HEK293T (cell line): Measurements from ENCODE around the gene WASHC3.

ENCODE experiments used
- CTCF ChIA-PET: fragments of 350-600 bp; formaldehyde crosslinking; extraction: SDS; loops from one replicate; lab custom pipeline; 2021; ENCODE audit warnings: antibody characterized with exemption, inconsistent platforms; lab: Yijun Ruan, JAX
- POLR2A ChIA-PET: fragments of 350-600 bp; formaldehyde crosslinking; extraction: SDS; loops from one replicate; lab custom pipeline; 2020; ENCODE audit warnings: antibody characterized with exemption, inconsistent platforms; lab: Yijun Ruan, JAX
- DNase-seq: peaks from one replicate; pipeline ENCODE4 v3.0.0; 2012; ENCODE audit warnings: mixed read lengths; ENCODE audit errors: extremely low spot score
- ARNT ChIP-seq: fragments of 450-650 bp; IDR thresholded peaks from 2 replicates; pipeline ENCODE4 v1.6.1; 2017; ENCODE audit warnings: mild to moderate bottlenecking
- BHLHE40 ChIP-seq: fragments of 450-650 bp; IDR thresholded peaks from 2 replicates; pipeline ENCODE4 v1.6.1; 2016; ENCODE audit warnings: mild to moderate bottlenecking, moderate library complexity, borderline replicate concordance
- CTBP1 ChIP-seq: fragments of 450-650 bp; IDR thresholded peaks from 2 replicates; pipeline ENCODE4 v1.6.1; 2016; ENCODE audit warnings: borderline replicate concordance
- ELF4 ChIP-seq: fragments of 450-650 bp; IDR thresholded peaks from 2 replicates; pipeline ENCODE4 v1.6.1; 2017; ENCODE audit warnings: antibody characterized with exemption
- FOXA1 ChIP-seq: fragments of 450-650 bp; IDR thresholded peaks from 2 replicates; pipeline ENCODE4 v1.6.1; 2016; ENCODE audit warnings: mild to moderate bottlenecking
- FOXK2 ChIP-seq: fragments of 450-650 bp; IDR thresholded peaks from 2 replicates; pipeline ENCODE4 v1.6.1; 2016; ENCODE audit warnings: mild to moderate bottlenecking
- FOXM1 ChIP-seq: fragments of 450-650 bp; IDR thresholded peaks from 2 replicates; pipeline ENCODE4 v1.6.1; 2017; ENCODE audit warnings: mild to moderate bottlenecking, borderline replicate concordance
- HDGF ChIP-seq: fragments of 450-650 bp; IDR thresholded peaks from 2 replicates; pipeline ENCODE4 v1.6.1; 2017; ENCODE audit warnings: antibody characterized with exemption, borderline replicate concordance
- L3MBTL2 ChIP-seq: fragments of 450-650 bp; conservative IDR thresholded peaks from 2 replicates; pipeline ENCODE4 v1.6.1; 2016; ENCODE audit warnings: mild to moderate bottlenecking
- LEF1 ChIP-seq: fragments of 450-650 bp; IDR thresholded peaks from 2 replicates; pipeline ENCODE4 v1.6.1; 2017; ENCODE audit warnings: mild to moderate bottlenecking, borderline replicate concordance
- NFRKB ChIP-seq: fragments of 450-650 bp; IDR thresholded peaks from 2 replicates; pipeline ENCODE4 v1.6.1; 2016; ENCODE audit warnings: mild to moderate bottlenecking, moderate library complexity
- PKNOX1 ChIP-seq: fragments of 450-650 bp; IDR thresholded peaks from 2 replicates; pipeline ENCODE4 v1.6.1; 2016
- SP1 ChIP-seq: fragments of 450-650 bp; IDR thresholded peaks from 2 replicates; pipeline ENCODE4 v1.6.1; 2017
- TARDBP ChIP-seq: fragments of 450-650 bp; IDR thresholded peaks from 2 replicates; pipeline ENCODE4 v1.6.1; 2016
- ZNF384 ChIP-seq: fragments of 450-650 bp; IDR thresholded peaks from 2 replicates; pipeline ENCODE4 v1.6.1; 2016

The WASHC3 gene

DNA sequence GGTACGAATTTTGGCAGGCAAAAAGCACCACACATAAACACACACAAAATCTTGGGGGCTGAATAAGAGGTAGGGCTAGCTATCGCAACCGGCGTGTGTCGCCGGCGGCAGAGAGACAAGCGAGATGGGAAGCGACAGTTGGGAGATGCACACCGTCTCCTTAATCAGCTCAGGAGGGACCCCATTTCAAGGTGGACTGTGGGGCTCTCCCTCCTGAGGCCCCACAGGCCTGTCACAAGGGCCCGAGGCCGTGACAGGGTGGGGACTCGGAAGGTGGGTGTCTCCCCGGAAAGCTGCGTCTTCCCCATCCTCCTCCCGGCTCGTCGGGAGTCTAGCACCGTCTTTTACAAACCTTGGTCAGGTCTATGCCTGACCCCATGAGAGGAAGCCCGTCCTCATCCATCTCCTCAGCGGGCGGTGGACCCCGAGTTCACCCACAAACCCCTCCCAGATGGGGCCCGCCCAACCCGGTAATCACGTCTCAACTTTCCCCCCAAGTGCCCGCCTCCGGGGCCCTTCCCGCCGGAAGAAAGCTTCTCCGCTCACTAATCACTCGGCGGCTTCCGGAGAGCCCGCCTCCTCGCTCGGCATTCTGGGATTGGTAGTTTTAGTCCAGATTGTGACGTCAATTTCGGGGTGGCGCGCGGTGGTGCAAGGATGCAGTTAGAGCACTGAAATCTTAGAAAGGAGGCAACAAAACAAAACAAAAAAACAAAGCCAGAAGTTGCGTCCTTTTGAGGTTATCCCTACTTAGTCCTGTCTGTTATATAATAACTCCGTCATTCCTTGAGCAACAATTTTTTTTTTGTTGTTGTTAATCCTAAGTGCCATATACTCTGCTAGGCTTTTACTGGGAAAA lies at the start of gene WASHC3:
WASHC3 (minus strand) TSS at position 432 of the 859 bp plus-strand sequence; CDS start at position 403, 29 bp downstream.
- POLR2A ChIA-PET: interaction anchor here (0.6 to 1.5 kb wide), 9 partner anchors 8 to 130 kb away, joined by 3 to 5 read pairs (median 3); partner anchors contain the start of genes NUP37 and PARPBP
- CTCF ChIA-PET: interaction anchor here (0.7 kb wide), 1 partner anchor 277 kb away, joined by 3 read pairs; no protein-coding TSS in a partner anchor
- DNase-seq: peak; percentile 88
- TF ChIP-seq PKNOX1: peak; percentile 27; the same call in 1 of the 2 replicates
- no peak for TF ChIP-seq HDGF
- no peak for TF ChIP-seq FOXM1
- no peak for TF ChIP-seq L3MBTL2
- peak; percentile 47; the same call in 1 of the 2 replicates for TF ChIP-seq ELF4
- TF ChIP-seq FOXK2: no peak

- CTCF ChIA-PET: no interaction called here
- no peak for TF ChIP-seq TARDBP
- no peak for TF ChIP-seq ZNF384
- TF ChIP-seq NFRKB: no peak
- no peak for TF ChIP-seq FOXM1
- TF ChIP-seq LEF1: no peak
- TF ChIP-seq FOXK2: no peak
- no peak for TF ChIP-seq BHLHE40
- TF ChIP-seq ARNT: no peak
- TF ChIP-seq HDGF: no peak
- TF ChIP-seq PKNOX1: no peak
- TF ChIP-seq L3MBTL2: no peak
- no peak for TF ChIP-seq FOXA1
- no peak for TF ChIP-seq ELF4
- no peak for TF ChIP-seq SP1
- DNase-seq: no peak
- POLR2A ChIA-PET: no interaction called here
Measured at GRCh38 chr12:102110782-102111181, 49.0 kb upstream of the WASHC3 start.

DNA sequence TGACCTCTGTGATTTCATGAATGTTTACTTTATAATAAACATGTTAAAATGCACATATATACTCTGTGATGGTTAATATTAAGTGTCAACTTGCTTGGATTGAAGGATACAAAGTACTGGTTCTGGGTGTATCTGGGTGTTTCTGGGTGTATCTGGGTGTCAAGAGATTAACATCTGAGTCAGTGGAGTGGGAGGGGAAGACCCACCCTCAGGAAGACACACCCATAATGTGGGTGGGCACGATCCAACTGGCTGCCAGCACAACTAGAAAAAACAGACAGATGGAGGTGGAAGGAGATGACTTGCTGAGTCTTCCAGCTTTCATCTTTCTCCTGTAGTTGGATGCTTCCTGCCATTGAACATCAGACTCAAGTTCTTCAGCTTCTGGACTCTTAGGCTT lies 46.2 kb upstream of the WASHC3 start:
- DNase-seq: no peak
- POLR2A ChIA-PET: no interaction called here
- TF ChIP-seq ARNT: no peak
- no peak for TF ChIP-seq L3MBTL2
- CTCF ChIA-PET: no interaction called here

- POLR2A ChIA-PET: no interaction called here
- TF ChIP-seq SP1 (no peak), ZNF384 (no peak), LEF1 (no peak), TARDBP (no peak), L3MBTL2 (no peak), FOXK2 (no peak), PKNOX1 (no peak), NFRKB (no peak), FOXM1 (no peak), ARNT (no peak)
- DNase-seq: no peak
- CTCF ChIA-PET: no interaction called here
Measured at GRCh38 chr12:102106905-102107304, 45.1 kb upstream of the WASHC3 start.

- CTCF ChIA-PET: interaction anchor here (0.6 to 0.7 kb wide), 2 partner anchors 264 to 677 kb away, joined by 3 to 4 read pairs; no protein-coding TSS in a partner anchor
- DNase-seq: no peak
- POLR2A ChIA-PET: no interaction called here
- TF ChIP-seq CTBP1 (no peak), PKNOX1 (no peak), TARDBP (no peak)
Measured at GRCh38 chr12:102096855-102097254, 35.1 kb upstream of the WASHC3 start.

GRCh38 chr12:102095677-102096263 lies 34.0 kb upstream of the WASHC3 start:
- peak; percentile 15 for DNase-seq
- CTCF ChIA-PET: interaction anchor here (0.6 kb wide), 1 partner anchor 26 kb away, joined by 3 read pairs; no protein-coding TSS in a partner anchor
- POLR2A ChIA-PET: no interaction called here
- no peak for TF ChIP-seq HDGF
- TF ChIP-seq PKNOX1: peak; percentile 77
